ENCODE results near the gene CACNA1C.

DNA sequence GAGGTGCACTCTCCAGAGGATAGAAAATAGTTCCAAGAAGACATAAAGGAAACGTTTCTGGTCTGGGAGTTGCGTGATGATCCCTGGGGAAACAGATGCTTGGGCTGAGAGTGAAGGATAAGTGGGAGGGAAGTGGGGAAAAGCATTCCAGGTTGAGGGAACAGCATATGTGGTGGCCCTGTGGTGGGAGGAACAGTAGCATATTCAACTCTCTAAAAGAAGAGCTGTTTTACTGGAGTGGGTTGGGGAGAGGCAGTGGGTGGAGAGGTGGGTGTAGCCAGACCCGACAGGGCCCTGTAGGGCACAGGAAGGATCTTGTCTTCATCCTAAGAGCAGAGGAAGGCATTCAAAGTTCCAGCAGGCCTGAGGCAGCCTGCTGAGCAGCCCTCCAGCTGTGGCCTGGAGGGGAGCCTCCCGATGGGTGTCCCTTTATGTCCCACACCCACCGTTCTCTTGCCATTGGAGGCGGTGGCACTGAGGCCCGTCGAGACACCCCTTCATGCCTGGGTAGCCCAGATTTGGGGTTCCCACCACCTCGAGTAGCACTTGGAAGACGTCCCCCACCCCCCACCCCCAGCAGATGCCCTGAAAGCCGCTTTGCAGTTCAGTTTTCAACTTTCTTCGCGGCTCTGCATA, 431.5 kb downstream of the CACNA1C start:
- TF ChIP-seq, protein P1, sequence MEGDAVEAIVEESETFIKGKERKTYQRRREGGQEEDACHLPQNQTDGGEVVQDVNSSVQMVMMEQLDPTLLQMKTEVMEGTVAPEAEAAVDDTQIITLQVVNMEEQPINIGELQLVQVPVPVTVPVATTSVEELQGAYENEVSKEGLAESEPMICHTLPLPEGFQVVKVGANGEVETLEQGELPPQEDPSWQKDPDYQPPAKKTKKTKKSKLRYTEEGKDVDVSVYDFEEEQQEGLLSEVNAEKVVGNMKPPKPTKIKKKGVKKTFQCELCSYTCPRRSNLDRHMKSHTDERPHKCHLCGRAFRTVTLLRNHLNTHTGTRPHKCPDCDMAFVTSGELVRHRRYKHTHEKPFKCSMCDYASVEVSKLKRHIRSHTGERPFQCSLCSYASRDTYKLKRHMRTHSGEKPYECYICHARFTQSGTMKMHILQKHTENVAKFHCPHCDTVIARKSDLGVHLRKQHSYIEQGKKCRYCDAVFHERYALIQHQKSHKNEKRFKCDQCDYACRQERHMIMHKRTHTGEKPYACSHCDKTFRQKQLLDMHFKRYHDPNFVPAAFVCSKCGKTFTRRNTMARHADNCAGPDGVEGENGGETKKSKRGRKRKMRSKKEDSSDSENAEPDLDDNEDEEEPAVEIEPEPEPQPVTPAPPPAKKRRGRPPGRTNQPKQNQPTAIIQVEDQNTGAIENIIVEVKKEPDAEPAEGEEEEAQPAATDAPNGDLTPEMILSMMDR (conservative IDR thresholded peaks at IDR 0.05 in 1 of 2, IDR thresholded peaks at IDR 0.05 in 1 of 2; ENCODE audit: low read depth in 1 of 2, low read length in 2 of 2): no peak
- no peak for TF ChIP-seq EZH2 (IDR thresholded peaks at IDR 0.05; ENCODE audit: low read length, missing control alignments)
